ENCODE data around the gene C7orf33. TPM values are rescaled to one million over a fixed set of nuclear protein-coding genes. Genes with fewer than 3 reads are reported as not detected.

C7orf33 gene
- polyA plus RNA-seq, 1 experiment = not detected

DNA sequence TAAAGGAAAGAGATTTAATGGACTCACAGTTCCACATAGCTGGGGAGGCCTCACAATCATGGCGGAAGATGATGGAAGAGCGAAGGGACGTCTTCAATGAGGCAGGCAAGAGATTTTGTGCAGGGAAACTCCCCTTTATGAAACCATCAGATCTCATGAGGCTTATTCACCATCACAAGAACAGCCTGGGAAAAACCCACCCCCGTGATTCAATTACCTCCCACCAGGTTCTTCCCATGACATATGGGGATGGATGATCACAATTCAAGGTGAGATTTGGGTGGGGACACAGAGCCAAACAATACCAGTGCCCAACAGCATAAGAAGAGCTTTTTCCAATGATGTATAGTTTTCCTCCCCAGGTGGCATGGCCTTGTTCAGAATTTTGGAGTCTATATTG is 11.2 kb upstream of the C7orf33 start:
- ChIA-PET POLR2A (no interaction called here), CTCF (no interaction called here)
- Histone ChIP-seq H3K36me3 (ENCODE audit: control insufficient read depth, insufficient read depth, low read length) (no peaks in the 10 kb centered on the region), H3K4me3 (ENCODE audit: low read depth, low read length) (no peak overlapping the region), H3K27me3 (ENCODE audit: control insufficient read depth, insufficient read depth, low read length) (no peaks in the 10 kb centered on the region; the same call in 1 of the 2 replicates)
- TF ChIP-seq, protein P1, sequence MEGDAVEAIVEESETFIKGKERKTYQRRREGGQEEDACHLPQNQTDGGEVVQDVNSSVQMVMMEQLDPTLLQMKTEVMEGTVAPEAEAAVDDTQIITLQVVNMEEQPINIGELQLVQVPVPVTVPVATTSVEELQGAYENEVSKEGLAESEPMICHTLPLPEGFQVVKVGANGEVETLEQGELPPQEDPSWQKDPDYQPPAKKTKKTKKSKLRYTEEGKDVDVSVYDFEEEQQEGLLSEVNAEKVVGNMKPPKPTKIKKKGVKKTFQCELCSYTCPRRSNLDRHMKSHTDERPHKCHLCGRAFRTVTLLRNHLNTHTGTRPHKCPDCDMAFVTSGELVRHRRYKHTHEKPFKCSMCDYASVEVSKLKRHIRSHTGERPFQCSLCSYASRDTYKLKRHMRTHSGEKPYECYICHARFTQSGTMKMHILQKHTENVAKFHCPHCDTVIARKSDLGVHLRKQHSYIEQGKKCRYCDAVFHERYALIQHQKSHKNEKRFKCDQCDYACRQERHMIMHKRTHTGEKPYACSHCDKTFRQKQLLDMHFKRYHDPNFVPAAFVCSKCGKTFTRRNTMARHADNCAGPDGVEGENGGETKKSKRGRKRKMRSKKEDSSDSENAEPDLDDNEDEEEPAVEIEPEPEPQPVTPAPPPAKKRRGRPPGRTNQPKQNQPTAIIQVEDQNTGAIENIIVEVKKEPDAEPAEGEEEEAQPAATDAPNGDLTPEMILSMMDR (IDR thresholded peaks at IDR 0.05; ENCODE audit: insufficient read depth, low read depth, low read length) = no peak
- no peak for DNase-seq (ENCODE audit: low read depth)

DNA sequence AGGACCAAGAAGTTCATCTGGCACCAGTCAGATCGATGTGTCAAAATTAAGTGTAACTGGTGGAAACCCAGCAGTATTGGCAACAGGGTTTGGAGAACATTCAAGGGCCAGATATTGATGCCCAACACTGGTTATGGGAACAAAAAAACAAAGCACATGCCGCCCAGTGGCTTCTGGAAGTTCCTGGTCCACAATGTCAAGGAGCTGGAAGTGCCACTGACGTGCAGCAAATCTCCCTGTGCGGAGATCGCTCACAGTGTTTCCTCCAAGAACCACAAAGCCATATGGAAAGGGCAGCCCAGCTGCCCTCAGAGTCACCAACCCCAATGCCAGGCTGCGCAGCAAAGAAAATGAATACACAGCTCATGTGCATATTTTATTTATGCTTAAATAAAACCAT is 10.1 kb upstream of the C7orf33 start:
- ChIA-PET POLR2A (no interaction called here), CTCF (interaction anchor here (1.4 kb wide), 1 partner anchor 383 kb away, joined by 3 read pairs; no protein-coding TSS in a partner anchor)
- H3K4me3 ChIP-seq (ENCODE audit: low read depth, low read length) = no peak overlapping the region
- TF ChIP-seq, protein P1 (IDR thresholded peaks at IDR 0.05; ENCODE audit: insufficient read depth, low read depth, low read length) = no peak
- H3K36me3 ChIP-seq (ENCODE audit: control insufficient read depth, insufficient read depth, low read length) = no peaks in the 10 kb centered on the region
- H3K27me3 ChIP-seq (ENCODE audit: control insufficient read depth, insufficient read depth, low read length) = no peaks in the 10 kb centered on the region; the same call in 1 of the 2 replicates
- DNase-seq (ENCODE audit: low read depth) = no peak

DNA sequence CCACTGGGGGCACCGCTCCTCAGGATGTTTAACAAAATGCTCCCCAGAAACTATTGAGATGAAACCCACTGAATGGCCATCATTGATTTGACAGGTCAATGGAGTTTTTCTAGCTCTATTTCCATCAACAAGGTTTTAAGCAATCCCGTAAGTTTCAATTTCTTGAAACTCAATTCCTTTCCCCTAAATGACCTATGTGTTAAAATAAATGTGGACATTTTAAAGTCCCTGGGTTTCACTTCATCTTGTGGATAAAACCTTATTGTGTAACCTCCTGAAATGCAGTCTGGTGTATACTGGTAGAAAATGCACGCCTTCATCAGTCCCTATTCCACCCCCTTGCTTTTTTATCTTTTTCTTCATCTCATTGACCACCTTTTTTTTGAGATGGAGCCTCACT is 8.9 kb upstream of the C7orf33 start:
- H3K27me3 ChIP-seq (ENCODE audit: control insufficient read depth, insufficient read depth, low read length) = no peaks in the 10 kb centered on the region; the same call in 1 of the 2 replicates
- CTCF ChIA-PET = interaction anchor here (1.4 kb wide), 1 partner anchor 382 kb away, joined by 3 read pairs; no protein-coding TSS in a partner anchor
- POLR2A ChIA-PET = no interaction called here
- DNase-seq (ENCODE audit: low read depth) = no peak
- TF ChIP-seq, protein P1 (IDR thresholded peaks at IDR 0.05; ENCODE audit: insufficient read depth, low read depth, low read length) = no peak
- no peak overlapping the region for H3K4me3 ChIP-seq (ENCODE audit: low read depth, low read length)
- H3K36me3 ChIP-seq (ENCODE audit: control insufficient read depth, insufficient read depth, low read length) = no peaks in the 10 kb centered on the region

DNA sequence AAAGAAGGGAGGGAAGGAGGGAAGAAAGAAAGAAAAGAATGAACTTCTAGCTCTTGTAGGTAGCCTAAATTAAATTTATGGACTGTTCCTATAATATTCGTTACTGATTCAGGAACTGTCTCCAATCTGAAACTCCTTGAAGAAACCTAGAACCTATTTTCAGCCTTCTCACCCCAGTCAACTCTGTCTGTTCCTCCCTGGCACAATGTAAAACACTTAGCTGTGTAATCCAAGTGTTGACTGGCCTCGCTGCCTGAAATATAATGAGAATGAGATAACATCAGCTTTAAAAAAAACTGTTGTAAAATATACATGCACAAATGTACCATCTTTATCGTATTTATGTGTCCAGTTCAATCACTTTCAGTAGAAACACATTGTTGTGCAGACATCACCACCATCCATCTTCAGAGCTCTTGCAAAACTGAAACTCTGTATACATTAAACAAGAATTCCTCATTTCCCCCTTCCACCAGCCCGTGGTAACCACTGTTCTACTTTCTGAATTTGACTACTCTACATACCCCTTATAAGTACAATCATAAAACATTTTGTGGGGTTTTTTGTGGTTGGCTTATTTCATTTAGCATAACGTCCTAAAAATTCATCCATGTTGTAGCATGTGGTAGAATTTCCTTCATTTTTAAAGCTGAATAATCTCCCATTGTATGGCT is 6.3 kb upstream of the C7orf33 start:
- ChIA-PET CTCF (interaction anchor here (0.7 to 1.7 kb wide), 4 partner anchors 9 to 382 kb away, joined by 3 to 16 read pairs (median 3); no protein-coding TSS in a partner anchor), POLR2A (no interaction called here)
- TF ChIP-seq, protein P1 (IDR thresholded peaks at IDR 0.05; ENCODE audit: insufficient read depth, low read depth, low read length) = no peak
- H3K27me3 ChIP-seq (ENCODE audit: control insufficient read depth, insufficient read depth, low read length) = no peaks in the 10 kb centered on the region; the same call in 1 of the 2 replicates
- no peak for DNase-seq (ENCODE audit: low read depth)
- no peak overlapping the region for H3K4me3 ChIP-seq (ENCODE audit: low read depth, low read length)
- H3K36me3 ChIP-seq (ENCODE audit: control insufficient read depth, insufficient read depth, low read length) = no peaks in the 10 kb centered on the region

DNA sequence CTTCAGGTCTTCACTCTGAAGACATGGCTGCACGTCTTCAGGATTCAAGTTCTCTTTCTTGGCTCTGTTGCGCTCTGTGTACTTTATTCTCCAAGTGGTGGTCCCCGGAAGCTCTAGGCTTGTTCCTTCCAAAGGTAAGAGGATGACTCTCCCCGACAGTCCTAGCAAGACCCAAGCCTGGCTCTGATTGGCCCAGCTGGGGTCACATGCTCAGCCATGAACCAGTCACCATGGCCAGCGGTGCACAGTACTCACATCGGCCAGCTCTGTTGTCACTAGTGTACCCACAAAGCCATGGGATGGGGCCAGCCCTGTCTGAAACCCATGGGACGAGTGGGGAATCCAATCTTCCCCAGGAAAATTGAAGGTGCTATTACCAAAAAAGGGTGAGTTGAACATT is 5.2 kb upstream of the C7orf33 start:
- Histone ChIP-seq H3K36me3 (ENCODE audit: control insufficient read depth, insufficient read depth, low read length) (no peaks in the 10 kb centered on the region), H3K4me3 (ENCODE audit: low read depth, low read length) (no peak overlapping the region), H3K27me3 (ENCODE audit: control insufficient read depth, insufficient read depth, low read length) (no peaks in the 10 kb centered on the region; the same call in 1 of the 2 replicates)
- DNase-seq (ENCODE audit: low read depth) = no peak
- TF ChIP-seq, protein P1 (IDR thresholded peaks at IDR 0.05; ENCODE audit: insufficient read depth, low read depth, low read length) = no peak
- ChIA-PET CTCF (interaction anchor here (1.4 to 1.7 kb wide), 2 partner anchors 10 to 376 kb away, joined by 3 to 16 read pairs; no protein-coding TSS in a partner anchor), POLR2A (no interaction called here)

All from BJ (cell line).